ENCODE data around the gene BTBD6.

DNA sequence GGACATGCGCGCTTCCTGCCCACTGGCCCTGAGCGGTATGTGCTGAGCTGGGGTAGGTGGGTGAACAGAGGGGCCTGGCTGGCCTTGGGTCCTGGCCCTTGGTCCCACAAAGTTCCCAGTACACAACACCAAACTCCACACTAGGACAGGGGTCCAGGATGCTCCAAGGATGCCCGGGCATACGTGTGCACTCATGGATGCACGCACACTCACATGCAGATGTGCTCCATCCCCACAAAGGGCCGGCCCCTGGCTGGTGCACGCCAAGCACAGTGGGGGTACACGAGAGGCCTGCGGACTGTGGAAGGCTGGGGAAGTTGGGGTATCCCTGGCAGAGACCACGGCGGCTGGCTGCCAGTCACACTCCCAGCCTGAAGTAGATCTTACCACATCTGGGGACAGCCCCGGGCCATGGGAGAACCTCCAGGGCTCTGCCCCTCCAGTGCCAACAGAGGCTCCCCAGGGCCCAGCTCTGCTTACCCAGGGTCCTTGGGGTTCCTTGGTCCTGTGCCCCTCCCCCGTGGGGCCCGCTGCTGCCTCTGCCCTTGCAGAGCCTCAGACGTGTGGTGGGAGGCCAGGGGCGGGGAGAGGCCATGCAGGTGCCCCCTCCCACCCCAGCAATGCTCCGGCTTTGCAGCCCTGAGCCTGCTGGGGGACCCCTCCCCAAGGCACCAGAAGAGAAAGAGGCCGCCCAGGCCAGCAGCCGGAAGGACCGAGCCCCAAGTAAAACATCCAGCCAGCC lies 43.2 kb upstream of the BTBD6 start:
- TF ChIP-seq RAD21 (IDR thresholded peaks at IDR 0.05 in 1 of 2, conservative IDR thresholded peaks at IDR 0.05 in 1 of 2; ENCODE audit: low read depth in 2 of 2, low read length in 2 of 2), result no peak
- no peak for TF ChIP-seq CTCF (IDR thresholded peaks at IDR 0.05; ENCODE audit: control extremely low read depth in 1 of 3, insufficient read depth in 1 of 3, low read depth in 1 of 3, low read length in 3 of 3)
- TF ChIP-seq CHD2 (IDR thresholded peaks at IDR 0.05; ENCODE audit: low read length), result no peak
- TF ChIP-seq ASH2L (IDR thresholded peaks at IDR 0.05; ENCODE audit: low read length), result no peak

Data from H1 (cell line).